Measurements from ENCODE around the gene ITFG1. TPM values are rescaled to one million over a fixed set of nuclear protein-coding genes. Genes with fewer than 3 reads are reported as not detected.
"Not testable (repeated sequence)": the region's sequence is repeated elsewhere in the genome, so short reads cannot be mapped to it uniquely, and the experiment has no call there.

The ITFG1 gene
- total RNA-seq, 2 experiments from 2014 or later, result 18.0 to 18.5 TPM

DNA sequence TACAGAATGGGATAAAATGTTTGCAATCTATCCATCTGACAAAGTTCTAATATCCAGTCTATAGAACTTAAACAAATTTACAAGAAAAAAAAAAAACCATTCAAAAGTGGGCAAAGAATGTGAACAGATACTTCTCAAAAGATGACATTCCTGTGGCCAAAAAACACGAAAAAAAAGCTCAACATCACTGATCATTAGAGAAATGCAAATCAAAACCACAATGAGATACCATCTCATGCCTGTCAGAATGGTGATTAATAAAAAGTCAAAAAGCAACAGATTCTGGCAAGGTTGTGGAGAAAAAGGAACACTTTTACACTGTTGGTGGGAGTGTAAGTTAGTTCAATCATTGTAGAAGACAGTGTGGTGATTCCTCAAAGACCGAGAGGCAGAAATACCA, 26.6 kb downstream of the ITFG1 start:
- H3K4me3 Mint-ChIP-seq; ATAC-seq (ENCODE audit: poor library complexity); H3K27me3 Mint-ChIP-seq; H3K4me3 ChIP-seq (ENCODE audit: low read length); H3K9me3 ChIP-seq (ENCODE audit: control insufficient read depth in 1 of 2, insufficient read depth in 1 of 2, low read length in 2 of 2); DNase-seq; H3K27ac Mint-ChIP-seq; H3K27me3 ChIP-seq (ENCODE audit: control insufficient read depth in 1 of 2, insufficient read depth in 2 of 2, low read length in 2 of 2); H3K9me3 Mint-ChIP-seq; H3K27ac ChIP-seq (ENCODE audit: low read depth in 1 of 2, low read length in 2 of 2); intact Hi-C loops (cut with DNase I, micrococcal nuclease); H3K36me3 ChIP-seq (ENCODE audit: insufficient read depth, low read length); POLR2A ChIA-PET; CTCF ChIA-PET; H3K4me1 ChIP-seq (ENCODE audit: insufficient read depth, low read length): not testable (repeated sequence)
- H3K4me1 Mint-ChIP-seq (ENCODE audit: low read depth), result peaks cover 14% of the 10 kb centered on the region
- peaks cover 52% of the 10 kb centered on the region for H3K36me3 Mint-ChIP-seq (ENCODE audit: low read depth)

- H3K27ac ChIP-seq (ENCODE audit: low read depth in 1 of 2, low read length in 2 of 2), result no peak overlapping the region
- no peaks in the 10 kb centered on the region for H3K4me1 ChIP-seq (ENCODE audit: insufficient read depth, low read length)
- no peaks in the 10 kb centered on the region for H3K9me3 ChIP-seq (ENCODE audit: control insufficient read depth in 1 of 2, insufficient read depth in 1 of 2, low read length in 2 of 2)
- no peaks in the 10 kb centered on the region for H3K27me3 ChIP-seq (ENCODE audit: control insufficient read depth in 1 of 2, insufficient read depth in 2 of 2, low read length in 2 of 2)
- CTCF ChIA-PET, result no interaction called here
- DNase-seq (no peak), ATAC-seq (ENCODE audit: poor library complexity) (no peak)
- Mint-ChIP-seq H3K27me3 (no peaks in the 10 kb centered on the region), H3K27ac (no peak overlapping the region), H3K36me3 (ENCODE audit: low read depth) (peaks cover 47% of the 10 kb centered on the region), H3K9me3 (no peaks in the 10 kb centered on the region), H3K4me3 (no peak overlapping the region), H3K4me1 (ENCODE audit: low read depth) (peaks cover 8% of the 10 kb centered on the region)
- TF ChIP-seq CTCF (IDR thresholded peaks at IDR 0.05), result no peak
- intact Hi-C loops (cut with DNase I, micrococcal nuclease), result no loop called here
- peaks cover 25% of the 10 kb centered on the region for H3K36me3 ChIP-seq (ENCODE audit: insufficient read depth, low read length)
- H3K4me3 ChIP-seq (ENCODE audit: low read length), result no peak overlapping the region
- POLR2A ChIA-PET, result no interaction called here
Observed at GRCh38 chr16:47431960-47432359, 28.9 kb downstream of the ITFG1 start.

DNA sequence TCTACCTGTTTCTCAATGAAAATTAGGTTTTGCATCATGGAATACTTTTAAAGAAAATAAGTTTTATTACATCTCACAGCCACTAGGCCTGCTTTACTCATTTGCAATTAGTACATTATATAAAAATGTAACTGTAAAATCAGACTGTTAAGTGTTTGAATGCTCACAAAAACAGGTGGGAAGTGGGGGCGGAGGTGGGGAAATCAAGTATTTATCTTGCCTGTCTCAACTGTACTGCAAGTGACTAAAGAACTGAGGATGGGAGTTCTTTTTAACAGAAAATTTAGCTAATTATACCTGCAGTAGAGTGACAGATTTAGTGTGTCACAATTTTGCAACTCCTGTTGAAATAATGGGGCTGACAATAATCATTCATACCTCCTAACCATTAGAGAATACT, 34.1 kb downstream of the ITFG1 start:
- Histone ChIP-seq H3K9me3 (ENCODE audit: control insufficient read depth in 1 of 2, insufficient read depth in 1 of 2, low read length in 2 of 2) (no peaks in the 10 kb centered on the region), H3K4me1 (ENCODE audit: insufficient read depth, low read length) (no peaks in the 10 kb centered on the region), H3K4me3 (ENCODE audit: low read length) (no peak overlapping the region), H3K36me3 (ENCODE audit: insufficient read depth, low read length) (peaks cover 43% of the 10 kb centered on the region), H3K27me3 (ENCODE audit: control insufficient read depth in 1 of 2, insufficient read depth in 2 of 2, low read length in 2 of 2) (no peaks in the 10 kb centered on the region), H3K27ac (ENCODE audit: low read depth in 1 of 2, low read length in 2 of 2) (no peak overlapping the region)
- ATAC-seq (ENCODE audit: poor library complexity) (no peak), DNase-seq (no peak)
- Mint-ChIP-seq H3K4me1 (ENCODE audit: low read depth) (no peaks in the 10 kb centered on the region), H3K36me3 (ENCODE audit: low read depth) (peaks cover 72% of the 10 kb centered on the region), H3K9me3 (peaks cover 2% of the 10 kb centered on the region), H3K27ac (no peak overlapping the region), H3K4me3 (no peak overlapping the region), H3K27me3 (no peaks in the 10 kb centered on the region)
- CTCF ChIA-PET, result no interaction called here
- POLR2A ChIA-PET, result no interaction called here
- intact Hi-C loops (cut with DNase I, micrococcal nuclease), result no loop called here
- TF ChIP-seq CTCF (IDR thresholded peaks at IDR 0.05), result no peak

GRCh38 chr16:47424846-47425245, 36.0 kb downstream of the ITFG1 start:
- Mint-ChIP-seq H3K9me3 (peaks cover 2% of the 10 kb centered on the region), H3K4me3 (no peak overlapping the region), H3K4me1 (ENCODE audit: low read depth) (no peaks in the 10 kb centered on the region), H3K27me3 (no peaks in the 10 kb centered on the region), H3K36me3 (ENCODE audit: low read depth) (peaks cover 78% of the 10 kb centered on the region), H3K27ac (no peak overlapping the region)
- no peaks in the 10 kb centered on the region for H3K27me3 ChIP-seq (ENCODE audit: control insufficient read depth in 1 of 2, insufficient read depth in 2 of 2, low read length in 2 of 2)
- ChIA-PET POLR2A (no interaction called here), CTCF (no interaction called here)
- no peak for TF ChIP-seq CTCF (IDR thresholded peaks at IDR 0.05)
- ATAC-seq (ENCODE audit: poor library complexity) (no peak), DNase-seq (no peak)
- no peak overlapping the region for H3K27ac ChIP-seq (ENCODE audit: low read depth in 1 of 2, low read length in 2 of 2)
- no peak overlapping the region for H3K4me3 ChIP-seq (ENCODE audit: low read length)
- no peaks in the 10 kb centered on the region for H3K4me1 ChIP-seq (ENCODE audit: insufficient read depth, low read length)
- no peaks in the 10 kb centered on the region for H3K9me3 ChIP-seq (ENCODE audit: control insufficient read depth in 1 of 2, insufficient read depth in 1 of 2, low read length in 2 of 2)
- peaks cover 45% of the 10 kb centered on the region for H3K36me3 ChIP-seq (ENCODE audit: insufficient read depth, low read length)
- intact Hi-C loops (cut with DNase I, micrococcal nuclease), result no loop called here

Measured in CD4-positive, alpha-beta T cell (primary cell).